Lower lobe of right lung (tissue), 2 donors: Measurements from ENCODE around the gene CEP104. TPM values are rescaled to one million over a fixed set of nuclear protein-coding genes. Genes with fewer than 3 reads are reported as not detected.

Experiments used
- ATAC-seq, 2 donors: fragments of 200-7000 bp; cut with Tn5 transposase; one replicate each; pipeline ENCODE4 v1.9.1; 2020 to 2022; ENCODE audit warnings: mild to moderate bottlenecking in 2 of 2, moderate library complexity in 2 of 2
- DNase-seq: peaks from one replicate; pipeline ENCODE4 v3.0.0-alpha.2; 2020
- H3K27ac ChIP-seq: fragments of 200-600 bp; one replicate; pipeline ENCODE4 v1.8.0; 2022
- H3K27me3 ChIP-seq: fragments of 200-600 bp; one replicate; pipeline ENCODE4 v1.8.0; 2022; ENCODE audit warnings: low read depth
- H3K36me3 ChIP-seq: fragments of 200-600 bp; one replicate; pipeline ENCODE4 v1.8.0; 2022; ENCODE audit warnings: mild to moderate bottlenecking
- H3K4me1 ChIP-seq: fragments of 200-600 bp; one replicate; pipeline ENCODE4 v1.8.0; 2022
- H3K4me3 ChIP-seq: fragments of 200-600 bp; one replicate; pipeline ENCODE4 v1.8.0; 2022; ENCODE audit warnings: mild to moderate bottlenecking
- H3K9me3 ChIP-seq: fragments of 200-600 bp; one replicate; pipeline ENCODE4 v1.8.0; 2022
- CTCF ChIP-seq: fragments of 200-600 bp; IDR thresholded peaks from one replicate; pipeline ENCODE4 v1.8.0; 2022; ENCODE audit warnings: antibody characterized with exemption, mild to moderate bottlenecking
- intact Hi-C: fragments of 100-400 bp; cut with DNase I; formaldehyde crosslinking; loops from one replicate; pipeline ENCODE4 v1.11.0; 2022
- total RNA-seq: library from RNA; stranded (reverse); fragmentation: NEBNext Ultra II Directional; extraction: Animal tissue kit (Norgen Biotek cat#: 25700); gene quantifications from one replicate; pipeline ENCODE4 v1.2.1, GENCODE V29; 2021
- donor health status: DM: no; HTN: yes; CAD: no; lungs with severe emphysema.

The CEP104 gene
- total RNA-seq, 1 donor from 2014 or later = 53.9 TPM

- no peak for TF ChIP-seq CTCF
- no peak for ATAC-seq
- no peaks in the 10 kb centered on the region for H3K4me1 ChIP-seq
- H3K36me3 ChIP-seq = peaks cover 85% of the 10 kb centered on the region
- intact Hi-C loops = no loop called here
- no peak overlapping the region for H3K4me3 ChIP-seq
- H3K27ac ChIP-seq = no peak overlapping the region
- no peaks in the 10 kb centered on the region for H3K27me3 ChIP-seq
- H3K9me3 ChIP-seq = no peaks in the 10 kb centered on the region
- peak; percentile 16 for DNase-seq
Observed at GRCh38 chr1:3872546-3872945, 15.5 kb upstream of the CEP104 start.

GRCh38 chr1:3871451-3871805 lies 14.4 kb upstream of the CEP104 start:
- no peak for TF ChIP-seq CTCF

DNA sequence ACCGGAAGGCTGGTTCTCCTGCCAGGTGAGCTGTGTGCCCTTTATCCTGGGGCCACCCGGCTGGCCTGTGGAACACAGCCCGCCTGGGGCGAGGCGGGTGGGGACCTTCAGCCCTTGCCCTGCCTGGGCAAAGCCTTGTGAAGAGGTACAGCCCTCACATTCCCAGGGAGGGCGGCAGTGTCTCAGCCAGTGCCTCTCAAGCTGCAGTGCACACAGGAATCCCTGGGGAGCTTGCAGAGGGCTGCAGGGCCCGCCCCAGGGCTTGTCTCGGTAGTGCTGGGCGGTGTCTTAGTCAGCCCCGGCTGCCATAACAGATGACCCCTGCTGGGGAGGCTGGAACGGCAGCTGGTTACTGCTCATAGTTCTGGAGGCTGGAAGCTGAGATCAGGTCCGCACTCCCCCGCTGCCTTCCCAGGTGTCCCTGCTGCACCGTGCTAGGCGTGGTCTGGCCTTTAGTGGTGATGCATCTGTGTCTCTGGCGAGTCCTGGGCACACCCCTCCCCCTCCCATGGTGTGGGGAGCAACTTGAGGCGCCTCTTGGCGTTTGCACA lies 12.8 kb upstream of the CEP104 start:
- no peak for TF ChIP-seq CTCF
- intact Hi-C loops = no loop called here
- no peaks in the 10 kb centered on the region for H3K9me3 ChIP-seq
- DNase-seq (peak; percentile 36), ATAC-seq (peak; percentile 13 to 35)
- peaks cover 78% of the 10 kb centered on the region for H3K36me3 ChIP-seq
- H3K4me3 ChIP-seq = no peak overlapping the region
- no peaks in the 10 kb centered on the region for H3K27me3 ChIP-seq
- H3K27ac ChIP-seq = no peak overlapping the region
- no peaks in the 10 kb centered on the region for H3K4me1 ChIP-seq

More at GRCh38 chr1:3871451-3871805, 14.4 kb upstream of the CEP104 start:
- Histone ChIP-seq H3K27ac (no peak overlapping the region), H3K9me3 (no peaks in the 10 kb centered on the region), H3K4me1 (no peaks in the 10 kb centered on the region), H3K4me3 (no peak overlapping the region), H3K36me3 (peaks cover 92% of the 10 kb centered on the region), H3K27me3 (no peaks in the 10 kb centered on the region)
- ATAC-seq (no peak), DNase-seq (peak; percentile 25)
- intact Hi-C loops = no loop called here

DNA sequence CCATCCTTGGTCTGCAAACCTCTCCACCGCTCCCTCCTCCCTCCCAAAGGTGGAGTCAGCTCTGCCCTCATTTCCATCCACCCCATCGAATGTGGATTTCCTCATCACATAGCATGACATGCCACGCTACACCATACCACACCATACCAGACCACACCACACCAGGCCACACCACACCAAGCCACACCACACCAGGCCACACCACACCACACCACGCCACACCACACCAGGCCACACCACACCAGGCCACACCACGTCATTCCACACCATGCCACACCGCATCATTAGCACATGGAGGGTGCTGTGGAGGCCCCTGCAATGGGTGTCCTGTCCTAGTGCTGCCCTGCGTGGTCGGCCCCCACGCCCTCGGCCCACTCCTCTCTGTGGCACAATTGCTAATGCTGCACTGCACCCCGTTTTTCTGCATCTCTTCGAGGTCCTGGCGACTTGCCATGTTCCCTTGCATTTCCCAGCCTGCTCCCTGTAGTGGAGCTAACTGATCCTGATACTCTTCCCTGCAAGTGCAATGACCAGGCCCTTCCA lies 11.5 kb upstream of the CEP104 start:
- Histone ChIP-seq H3K9me3 (no peaks in the 10 kb centered on the region), H3K4me1 (no peaks in the 10 kb centered on the region), H3K27ac (no peak overlapping the region), H3K27me3 (no peaks in the 10 kb centered on the region), H3K4me3 (no peak overlapping the region), H3K36me3 (peaks cover 69% of the 10 kb centered on the region)
- TF ChIP-seq CTCF = no peak
- ATAC-seq (peak; percentile 46 to 65), DNase-seq (peak; percentile 30)
- intact Hi-C loops = no loop called here

- ATAC-seq (no peak), DNase-seq (peak; percentile 31)
- intact Hi-C loops = no loop called here
- Histone ChIP-seq H3K4me3 (no peak overlapping the region), H3K27me3 (no peaks in the 10 kb centered on the region), H3K27ac (no peak overlapping the region), H3K36me3 (peaks cover 41% of the 10 kb centered on the region), H3K9me3 (no peaks in the 10 kb centered on the region), H3K4me1 (no peaks in the 10 kb centered on the region)
- TF ChIP-seq CTCF = no peak
Observed at GRCh38 chr1:3865606-3866160, 8.7 kb upstream of the CEP104 start.
